A172 (cell line): Measurements from ENCODE around the gene TGM2. TPM values are rescaled to one million over a fixed set of nuclear protein-coding genes. Genes with fewer than 3 reads are reported as not detected.

ENCODE experiments used
- DNase-seq: peaks from one replicate; pipeline ENCODE4 v3.0.0-alpha.2; 2015; ENCODE audit warnings: low spot score
- total RNA-seq: library from RNA; depleted of rRNA; stranded (reverse); fragments of >200 nt; shearing (Covaris generic); gene quantifications from 2 replicates; pipeline ENCODE4 v1.2.3, GENCODE V29; 2014

Gene TGM2
- total RNA-seq, 1 experiment from 2014 or later = 13.9 TPM

GRCh38 chr20:38161412-38161774, 3.7 kb downstream of the TGM2 start:
- DNase-seq = no peak

DNA sequence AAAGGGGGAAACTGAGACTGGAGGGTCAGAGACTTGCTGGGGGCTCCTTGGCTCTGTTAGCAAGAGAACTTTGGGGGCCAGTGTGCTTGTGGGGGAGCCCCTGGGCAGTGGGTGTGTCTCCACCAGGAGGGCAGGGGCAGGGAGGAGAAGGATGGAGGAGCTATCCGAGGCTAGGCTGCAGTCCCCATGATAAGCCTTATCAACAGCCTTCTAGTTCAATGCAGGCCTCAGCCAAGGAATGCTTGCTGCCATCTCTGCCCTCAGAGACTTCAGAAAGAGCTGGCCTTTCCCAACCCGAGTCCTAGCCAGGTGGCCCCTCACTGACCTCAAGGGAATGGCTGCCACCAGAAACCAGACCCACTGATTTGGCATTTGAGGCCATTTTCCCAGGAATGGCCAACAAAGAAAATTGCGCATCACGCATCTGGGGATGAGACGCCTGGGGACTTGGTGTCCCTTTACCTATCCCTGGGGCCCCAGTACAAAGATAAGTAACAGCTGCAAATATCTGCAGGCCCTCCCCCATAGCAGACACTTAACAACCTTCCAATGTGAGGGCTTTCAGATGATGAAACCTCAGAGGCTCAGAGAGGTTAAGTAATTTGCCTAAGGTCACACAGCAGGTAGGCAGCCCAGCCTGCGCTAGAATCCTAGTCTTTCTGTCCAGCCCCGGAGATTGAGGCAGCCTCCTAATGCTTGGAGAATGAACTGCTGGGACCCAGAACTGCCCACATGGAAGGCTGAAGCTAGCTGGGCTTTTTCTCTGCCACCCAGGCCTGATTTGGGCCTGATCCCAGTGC, 4.9 kb downstream of the TGM2 start:
- DNase-seq = no peak

GRCh38 chr20:38159566-38159956, 5.5 kb downstream of the TGM2 start:
- DNase-seq = no peak

- DNase-seq = no peak
Observed at GRCh38 chr20:38158701-38159351, 6.2 kb downstream of the TGM2 start.

DNA sequence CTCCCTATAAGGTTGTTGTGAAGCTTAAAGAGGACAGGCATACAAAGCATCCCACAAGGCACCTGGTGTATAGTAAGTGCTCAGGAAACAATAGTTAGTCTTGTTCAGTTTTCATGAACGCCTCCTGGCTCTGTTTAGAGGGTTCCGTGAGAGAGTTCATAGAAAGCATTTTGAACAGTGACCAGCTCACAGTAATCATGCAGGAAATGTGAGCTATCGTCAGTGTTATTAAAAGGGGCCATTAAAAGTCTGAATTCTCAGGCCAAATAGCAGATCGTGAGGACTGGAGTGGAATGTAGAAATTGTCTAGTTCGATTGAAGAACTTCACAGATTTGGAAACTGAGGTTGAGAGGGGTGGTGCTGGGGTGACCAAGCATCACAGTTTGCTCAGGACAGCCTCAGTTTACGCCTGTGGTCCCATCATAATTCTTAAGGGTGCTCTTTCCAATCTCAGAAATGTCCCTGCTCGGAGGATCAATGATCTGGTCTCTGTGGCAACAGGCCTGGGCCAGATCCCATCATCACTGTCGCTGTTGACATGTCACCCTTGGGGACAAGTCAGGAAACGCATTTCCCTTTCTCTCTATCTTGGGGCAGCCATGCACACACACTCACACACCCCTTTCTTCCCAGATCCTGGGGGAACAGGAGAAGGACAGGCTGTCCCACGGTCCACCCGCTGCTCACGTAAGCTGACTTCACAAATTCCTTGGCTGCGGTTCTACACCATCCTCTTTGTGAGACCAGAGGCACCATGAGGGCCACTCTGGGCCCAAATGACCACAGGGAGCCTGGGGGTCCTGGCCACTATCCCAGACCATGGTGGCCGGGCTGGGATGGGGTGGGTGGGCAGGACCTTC, 7.2 kb downstream of the TGM2 start:
- DNase-seq = no peak

- peak; percentile 71 for DNase-seq
Observed at GRCh38 chr20:38156888-38157634, 8.0 kb downstream of the TGM2 start.

GRCh38 chr20:38156280-38156679, 8.8 kb downstream of the TGM2 start:
- DNase-seq = no peak

DNA sequence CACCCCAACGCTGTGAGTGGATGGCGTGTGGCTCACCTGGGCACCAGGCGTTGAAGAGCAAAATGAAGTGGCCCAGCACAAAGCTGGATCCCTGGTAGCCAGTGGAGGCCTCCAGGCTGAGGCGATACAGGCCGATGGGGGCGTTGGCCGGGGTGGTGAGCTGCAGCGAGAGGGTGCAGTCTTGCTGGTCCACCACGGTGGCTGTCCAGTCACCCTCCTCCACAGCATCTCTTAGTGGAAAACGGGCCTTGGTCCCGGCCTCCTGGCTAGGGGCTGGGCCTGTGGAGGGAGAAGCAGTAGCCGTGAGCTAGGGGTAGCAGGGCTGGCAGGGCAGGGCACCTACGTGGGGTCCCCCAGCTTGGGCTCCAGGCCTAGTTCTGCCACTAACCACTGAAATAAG, 9.3 kb downstream of the TGM2 start:
- no peak for DNase-seq

DNA sequence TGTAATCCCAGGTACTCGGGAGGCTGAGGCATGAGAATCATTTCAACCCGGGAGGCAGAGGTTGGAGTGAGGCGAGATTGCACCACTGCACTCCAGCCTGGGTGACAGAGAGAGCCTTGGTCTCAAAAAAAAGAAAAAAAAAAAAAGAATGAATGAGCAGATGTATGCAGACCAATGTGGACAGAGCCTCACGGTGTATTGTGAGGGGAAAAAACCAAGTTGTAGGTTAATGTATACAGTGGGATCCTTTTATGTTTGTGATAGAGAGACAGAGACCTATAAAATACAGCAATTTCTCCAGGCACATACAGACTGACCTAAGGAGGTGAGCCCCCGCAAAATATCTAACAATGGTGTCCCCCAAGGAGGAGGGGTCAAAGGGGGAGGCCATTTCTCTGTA, 11.7 kb downstream of the TGM2 start:
- no peak for DNase-seq

- peak; percentile 92 for DNase-seq
Observed at GRCh38 chr20:38152621-38153221, 12.3 kb downstream of the TGM2 start.

- no peak for DNase-seq
Observed at GRCh38 chr20:38152175-38152620, 12.9 kb downstream of the TGM2 start.

DNA sequence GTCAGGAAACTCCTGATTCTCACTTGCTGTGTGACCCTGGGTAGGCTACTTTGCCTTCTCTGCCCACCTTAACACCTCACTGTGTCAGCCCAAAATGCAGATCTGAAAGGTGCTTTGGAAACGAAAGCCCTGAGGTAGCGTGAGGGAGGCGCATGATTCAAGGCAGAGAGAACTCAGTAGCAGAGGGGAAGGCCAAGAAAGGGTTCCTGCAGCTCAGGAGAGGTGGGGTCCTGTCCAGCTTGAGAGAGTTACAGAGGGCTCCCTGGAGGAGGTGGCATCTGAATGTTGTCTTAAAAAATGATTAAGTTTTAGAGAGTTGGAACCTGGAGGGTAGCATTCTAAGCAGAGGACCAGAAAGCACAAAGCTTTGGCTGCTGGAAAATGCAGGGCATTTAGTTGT, 13.6 kb downstream of the TGM2 start:
- no peak for DNase-seq

GRCh38 chr20:38150335-38151170, 14.5 kb downstream of the TGM2 start:
- DNase-seq = no peak

GRCh38 chr20:38148328-38149102, 16.6 kb downstream of the TGM2 start:
- no peak for DNase-seq

DNA sequence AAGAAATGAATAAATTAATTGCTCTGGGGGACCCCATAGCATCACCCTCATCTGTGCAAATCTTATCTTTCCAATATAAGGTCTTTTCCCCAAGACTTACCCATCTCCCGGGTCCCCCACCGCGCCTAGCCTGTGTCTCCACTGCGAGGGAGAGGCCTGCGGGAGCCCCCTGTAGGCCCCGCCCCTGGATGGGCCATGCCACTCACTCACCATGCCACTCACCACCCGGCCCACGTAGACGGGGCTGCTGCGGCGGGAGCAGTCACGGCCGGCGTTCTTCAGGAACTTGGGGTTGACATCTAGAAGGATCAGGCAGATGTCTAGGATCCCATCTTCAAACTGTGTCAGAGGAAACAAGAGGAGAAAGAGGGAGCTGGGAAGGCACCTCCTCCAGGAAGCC, 17.3 kb downstream of the TGM2 start:
- DNase-seq = no peak

GRCh38 chr20:38147163-38147562, 17.9 kb downstream of the TGM2 start:
- no peak for DNase-seq

GRCh38 chr20:38146628-38147027, 18.4 kb downstream of the TGM2 start:
- DNase-seq = no peak

GRCh38 chr20:38146156-38146555, 18.9 kb downstream of the TGM2 start:
- no peak for DNase-seq

GRCh38 chr20:38145729-38146075, 19.4 kb downstream of the TGM2 start:
- no peak for DNase-seq
